HG03575 (cell line): ENCODE data around the gene KLHL24.
"Not testable (repeated sequence)": the region's sequence is repeated elsewhere in the genome, so short reads cannot be mapped to it uniquely, and the experiment has no call there.

ENCODE experiments used
- ATAC-seq: cut with Tn5 transposase; IDR thresholded peaks from one replicate; pipeline ENCODE4 v1.9.1; 2021; ENCODE audit not compliant: unreplicated experiment, insufficient number of reproducible peaks, low FRiP score; ENCODE audit errors: extremely low read depth

Gene KLHL24, protein sequence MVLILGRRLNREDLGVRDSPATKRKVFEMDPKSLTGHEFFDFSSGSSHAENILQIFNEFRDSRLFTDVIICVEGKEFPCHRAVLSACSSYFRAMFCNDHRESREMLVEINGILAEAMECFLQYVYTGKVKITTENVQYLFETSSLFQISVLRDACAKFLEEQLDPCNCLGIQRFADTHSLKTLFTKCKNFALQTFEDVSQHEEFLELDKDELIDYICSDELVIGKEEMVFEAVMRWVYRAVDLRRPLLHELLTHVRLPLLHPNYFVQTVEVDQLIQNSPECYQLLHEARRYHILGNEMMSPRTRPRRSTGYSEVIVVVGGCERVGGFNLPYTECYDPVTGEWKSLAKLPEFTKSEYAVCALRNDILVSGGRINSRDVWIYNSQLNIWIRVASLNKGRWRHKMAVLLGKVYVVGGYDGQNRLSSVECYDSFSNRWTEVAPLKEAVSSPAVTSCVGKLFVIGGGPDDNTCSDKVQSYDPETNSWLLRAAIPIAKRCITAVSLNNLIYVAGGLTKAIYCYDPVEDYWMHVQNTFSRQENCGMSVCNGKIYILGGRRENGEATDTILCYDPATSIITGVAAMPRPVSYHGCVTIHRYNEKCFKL

GRCh38 chr3:183635431-183636220, at the start of gene KLHL24:
Gene KLHL24 (plus strand): TSS chr3:183635623. CDS start chr3:183650357, 14,734 bp downstream.
- ATAC-seq = peak; percentile 71

DNA sequence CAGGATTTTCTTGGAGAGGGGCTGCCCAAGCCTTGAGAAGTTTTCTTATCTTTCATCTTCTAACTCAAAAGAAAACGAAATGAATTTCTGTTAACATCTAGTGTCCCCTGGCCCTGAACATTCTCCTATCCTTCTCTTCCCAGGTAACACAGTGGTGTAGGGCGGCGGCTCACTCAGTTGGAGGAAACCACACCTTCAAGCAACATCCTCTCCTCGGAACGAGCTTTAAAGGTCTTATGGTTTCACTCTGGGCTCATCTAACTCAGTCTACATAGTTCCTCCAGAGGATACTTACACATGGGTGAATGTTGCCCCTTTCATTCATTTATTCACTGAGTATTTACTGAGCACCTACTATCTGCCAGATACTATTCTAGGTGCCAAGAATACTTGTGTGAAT, 48.9 kb upstream of the KLHL24 start:
- ATAC-seq = no peak

DNA sequence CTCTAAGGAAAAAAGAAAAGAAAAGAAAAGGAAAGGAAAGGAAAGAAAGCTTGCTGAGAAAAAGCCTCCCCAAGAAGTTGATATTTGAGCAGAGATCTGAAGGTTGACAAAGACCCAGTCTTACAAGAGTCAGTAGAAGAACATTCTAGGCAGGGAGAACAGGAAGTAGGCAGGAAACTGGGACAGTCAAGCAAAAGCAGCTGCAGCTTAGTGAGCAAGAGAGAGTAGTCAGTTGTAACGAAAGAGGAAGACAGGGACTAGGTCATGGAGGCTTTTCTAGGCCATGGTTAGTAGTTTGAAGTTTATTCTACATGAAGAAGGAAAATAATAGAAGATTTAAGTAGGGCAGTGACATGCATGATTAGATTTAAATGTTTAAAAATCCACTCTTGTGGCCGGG, 48.1 kb upstream of the KLHL24 start:
- ATAC-seq = no peak

- no peak for ATAC-seq
Measured at GRCh38 chr3:183590442-183590841, 45.0 kb upstream of the KLHL24 start.

- ATAC-seq = peak; percentile 95
Measured at GRCh38 chr3:183591881-183592521, 43.4 kb upstream of the KLHL24 start.

DNA sequence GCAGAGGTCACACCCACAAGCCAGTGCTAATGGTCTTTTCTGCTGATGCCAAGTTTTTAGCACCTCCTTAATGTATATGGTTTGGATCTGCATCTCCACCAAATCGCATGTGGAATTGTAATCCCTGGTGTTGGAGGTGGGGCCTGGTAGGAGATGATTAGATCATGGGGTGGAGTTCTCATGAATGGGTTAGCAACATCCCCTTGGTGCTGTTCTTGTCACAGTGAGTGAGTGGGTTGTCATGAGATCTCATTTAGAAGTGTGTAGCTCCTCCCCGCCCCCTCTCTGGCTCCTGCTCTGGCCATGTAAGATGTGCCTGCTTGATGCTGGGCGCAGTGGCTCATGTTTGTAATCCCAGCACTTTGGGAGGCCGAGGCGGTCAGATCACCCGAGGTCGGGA, 42.6 kb upstream of the KLHL24 start:
- no peak for ATAC-seq

- ATAC-seq = no peak
Measured at GRCh38 chr3:183594636-183595035, 40.8 kb upstream of the KLHL24 start.

- ATAC-seq = no peak
Measured at GRCh38 chr3:183597959-183598358, 37.5 kb upstream of the KLHL24 start.

- ATAC-seq = not testable (repeated sequence)
Measured at GRCh38 chr3:183611326-183611725, 24.1 kb upstream of the KLHL24 start.

DNA sequence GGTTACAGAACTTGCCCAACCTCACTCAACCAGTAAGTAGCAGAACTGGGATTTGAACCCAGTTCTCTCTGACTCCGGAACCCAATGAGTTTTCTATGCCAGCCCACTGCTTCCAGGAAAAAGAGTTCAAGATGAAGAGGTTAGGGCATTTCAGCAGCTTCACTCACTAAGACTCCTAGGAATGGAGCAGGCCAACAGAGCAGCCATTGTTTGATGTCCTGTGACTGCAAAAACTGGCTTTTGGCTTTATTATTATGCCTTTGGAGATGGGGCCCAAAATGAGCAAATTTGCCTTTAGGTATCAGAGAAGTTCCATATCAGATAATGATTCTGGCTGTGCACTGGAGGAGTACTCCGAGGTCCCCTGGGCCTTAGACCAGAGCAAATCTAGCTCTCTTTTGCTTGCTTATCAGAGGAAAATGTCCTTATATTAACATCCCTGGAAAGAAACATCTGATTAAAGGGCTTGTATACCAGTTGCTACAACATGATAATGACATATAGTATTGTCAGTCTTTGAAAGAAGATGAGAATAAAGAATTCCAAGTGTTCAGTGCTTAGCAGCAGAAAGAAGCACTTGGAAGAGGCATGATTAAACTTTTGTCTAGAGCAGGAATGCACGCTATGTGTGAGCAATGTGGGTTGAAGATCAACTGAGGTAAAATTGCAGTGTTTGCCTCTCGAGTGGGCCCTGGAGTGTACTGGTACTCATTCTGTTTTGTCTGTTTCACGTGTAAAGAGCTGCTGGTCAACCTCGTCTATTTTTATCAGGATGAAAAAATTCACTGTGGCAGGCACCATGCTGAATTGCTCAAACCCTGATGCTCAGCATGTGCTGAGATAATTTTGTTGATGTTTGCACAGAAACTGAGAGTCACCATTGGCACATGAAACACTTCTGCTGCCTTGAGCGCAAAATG, 21.8 kb upstream of the KLHL24 start:
- ATAC-seq = no peak

DNA sequence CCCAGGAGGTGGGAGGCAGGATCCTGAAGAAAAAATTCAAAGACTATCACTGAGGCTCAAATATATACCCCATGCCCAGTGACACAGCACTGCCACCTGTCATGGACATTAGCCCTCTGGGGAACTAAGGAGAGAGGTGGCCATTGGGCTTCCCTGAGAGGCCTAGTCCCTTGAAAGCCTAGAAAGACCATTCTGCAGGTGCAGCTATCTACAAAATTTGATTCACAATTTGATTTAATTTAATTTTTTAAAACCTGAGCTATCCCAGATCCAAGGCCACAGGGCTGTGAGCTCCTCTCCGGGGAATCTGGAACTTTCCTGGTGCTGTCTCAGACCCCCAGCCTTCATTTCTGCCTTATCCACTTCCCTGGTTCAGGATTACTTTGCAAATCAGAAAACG, 16.9 kb upstream of the KLHL24 start:
- ATAC-seq = no peak

DNA sequence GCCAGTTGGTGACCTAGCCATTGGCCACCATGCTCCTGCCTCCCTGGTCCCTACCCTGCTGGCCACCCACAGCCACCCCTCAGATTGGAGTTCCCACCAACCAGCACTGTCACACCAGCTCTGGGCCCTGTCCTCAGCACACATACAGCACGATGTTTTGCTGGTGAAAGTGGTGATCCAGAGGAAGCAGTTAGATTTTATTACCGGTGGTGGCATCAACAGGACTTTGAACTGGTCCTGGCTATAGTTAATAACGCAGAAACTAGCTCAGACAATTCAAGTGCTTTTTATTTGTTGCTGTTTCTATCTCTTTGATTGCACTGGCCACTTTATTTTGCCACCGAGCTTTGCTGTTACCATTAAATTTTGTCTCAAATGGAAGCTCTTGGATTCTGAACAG, 16.4 kb upstream of the KLHL24 start:
- ATAC-seq = no peak

DNA sequence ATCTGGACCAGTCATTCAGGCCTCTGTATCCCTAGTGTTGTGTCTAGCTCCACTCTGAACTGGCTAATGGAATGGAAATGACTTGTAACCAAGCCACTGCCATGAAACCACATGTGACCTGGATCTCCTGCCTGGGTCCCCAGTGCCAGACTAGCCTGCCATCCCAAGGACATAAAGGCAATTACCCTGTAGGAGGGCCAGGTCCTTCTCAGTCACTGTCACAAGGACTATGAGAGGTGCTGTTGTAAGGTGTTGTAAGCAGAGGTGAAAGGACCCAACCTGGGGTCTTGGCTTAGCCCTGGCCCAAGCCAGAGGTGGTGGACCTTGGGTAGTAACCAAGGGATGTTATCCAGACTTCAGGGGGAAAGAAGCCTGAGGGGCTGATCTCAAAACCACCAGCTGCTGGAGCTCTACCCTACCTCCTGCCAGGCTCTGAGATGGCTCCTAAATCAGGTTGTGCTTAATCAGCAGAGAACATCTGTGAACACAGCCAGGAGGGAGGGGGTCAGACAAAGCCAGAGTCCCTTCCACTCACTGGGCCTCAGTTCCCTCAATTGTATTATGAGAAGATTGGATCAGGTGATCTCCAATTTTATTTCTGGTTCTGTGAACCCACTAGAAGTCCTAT, 15.7 kb upstream of the KLHL24 start:
- no peak for ATAC-seq

GRCh38 chr3:183620252-183620628, 15.2 kb upstream of the KLHL24 start:
- ATAC-seq = no peak

DNA sequence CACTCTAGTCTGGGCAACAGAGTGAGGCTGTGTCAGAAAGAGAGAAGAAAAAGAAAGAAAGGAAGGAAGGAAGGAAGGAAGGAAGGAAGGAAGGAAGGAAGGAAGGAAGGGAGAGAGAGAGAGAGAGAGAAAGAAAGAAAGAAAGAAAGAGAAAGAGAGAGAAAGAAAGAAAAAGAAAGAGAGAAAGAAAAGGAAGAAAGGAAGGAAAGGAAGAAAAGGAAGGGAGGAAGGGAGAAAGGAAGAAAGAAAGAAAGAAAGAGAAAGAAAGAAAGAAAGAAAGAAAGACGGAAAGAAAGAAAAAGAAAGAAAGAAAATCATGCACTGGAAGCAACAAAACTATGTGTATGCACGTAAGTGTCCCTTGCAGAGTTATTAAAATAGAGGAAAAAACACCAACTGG, 12.9 kb upstream of the KLHL24 start:
- not testable (repeated sequence) for ATAC-seq

- no peak for ATAC-seq
Measured at GRCh38 chr3:183626877-183627594, 8.4 kb upstream of the KLHL24 start.

- no peak for ATAC-seq
Measured at GRCh38 chr3:183629546-183630301, 5.7 kb upstream of the KLHL24 start.
